ENCODE measurements around the gene RAD51B. TPM values are rescaled to one million over a fixed set of nuclear protein-coding genes. Genes with fewer than 3 reads are reported as not detected.

Gene RAD51B
- total RNA-seq, 4 donors from 2014 or later = 14.0 to 16.4 (median 14.8) TPM

DNA sequence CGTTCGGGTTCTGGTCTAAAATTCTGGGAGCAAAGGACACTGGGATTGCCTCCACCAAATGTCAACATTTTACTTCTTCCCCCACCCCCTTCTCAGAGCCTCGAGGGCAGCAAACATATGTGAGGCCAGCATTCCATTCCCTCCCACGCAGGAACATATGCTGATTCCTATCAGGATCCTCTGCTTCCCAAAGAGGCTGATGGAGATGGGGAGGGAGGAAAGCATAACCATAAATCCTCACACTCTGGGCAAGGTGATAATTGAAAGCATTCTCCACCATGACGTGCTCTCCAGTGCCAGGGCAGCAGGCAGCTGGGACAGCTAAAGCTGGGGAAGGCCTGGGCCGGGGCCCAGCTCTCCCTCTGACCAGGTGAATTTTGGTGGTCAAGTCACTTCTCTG lies 578.2 kb downstream of the RAD51B start:
- no peaks in the 10 kb centered on the region for H3K9me3 ChIP-seq
- peaks cover 25 to 67% of the 10 kb centered on the region in 2 donors for H3K4me1 ChIP-seq
- no peak for DNase-seq
- 64 to 81% methylated on average over 6 of the region's 6 CpGs for WGBS, 2 donors
- no peak overlapping the region for H3K4me3 ChIP-seq (replicated peaks in 1 of 3)
- intact Hi-C loops (cut with DNase I) = no loop called here
- TF ChIP-seq, protein P1, sequence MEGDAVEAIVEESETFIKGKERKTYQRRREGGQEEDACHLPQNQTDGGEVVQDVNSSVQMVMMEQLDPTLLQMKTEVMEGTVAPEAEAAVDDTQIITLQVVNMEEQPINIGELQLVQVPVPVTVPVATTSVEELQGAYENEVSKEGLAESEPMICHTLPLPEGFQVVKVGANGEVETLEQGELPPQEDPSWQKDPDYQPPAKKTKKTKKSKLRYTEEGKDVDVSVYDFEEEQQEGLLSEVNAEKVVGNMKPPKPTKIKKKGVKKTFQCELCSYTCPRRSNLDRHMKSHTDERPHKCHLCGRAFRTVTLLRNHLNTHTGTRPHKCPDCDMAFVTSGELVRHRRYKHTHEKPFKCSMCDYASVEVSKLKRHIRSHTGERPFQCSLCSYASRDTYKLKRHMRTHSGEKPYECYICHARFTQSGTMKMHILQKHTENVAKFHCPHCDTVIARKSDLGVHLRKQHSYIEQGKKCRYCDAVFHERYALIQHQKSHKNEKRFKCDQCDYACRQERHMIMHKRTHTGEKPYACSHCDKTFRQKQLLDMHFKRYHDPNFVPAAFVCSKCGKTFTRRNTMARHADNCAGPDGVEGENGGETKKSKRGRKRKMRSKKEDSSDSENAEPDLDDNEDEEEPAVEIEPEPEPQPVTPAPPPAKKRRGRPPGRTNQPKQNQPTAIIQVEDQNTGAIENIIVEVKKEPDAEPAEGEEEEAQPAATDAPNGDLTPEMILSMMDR (IDR thresholded peaks at IDR 0.05) = no peak
- TF ChIP-seq POLR2A (IDR thresholded peaks at IDR 0.05) = no peak
- no peaks in the 10 kb centered on the region for H3K36me3 ChIP-seq
- no peaks in the 10 kb centered on the region for H3K27me3 ChIP-seq
- peak overlapping the region in 2 of 3 donors; percentile 15 to 22 for H3K27ac ChIP-seq

DNA sequence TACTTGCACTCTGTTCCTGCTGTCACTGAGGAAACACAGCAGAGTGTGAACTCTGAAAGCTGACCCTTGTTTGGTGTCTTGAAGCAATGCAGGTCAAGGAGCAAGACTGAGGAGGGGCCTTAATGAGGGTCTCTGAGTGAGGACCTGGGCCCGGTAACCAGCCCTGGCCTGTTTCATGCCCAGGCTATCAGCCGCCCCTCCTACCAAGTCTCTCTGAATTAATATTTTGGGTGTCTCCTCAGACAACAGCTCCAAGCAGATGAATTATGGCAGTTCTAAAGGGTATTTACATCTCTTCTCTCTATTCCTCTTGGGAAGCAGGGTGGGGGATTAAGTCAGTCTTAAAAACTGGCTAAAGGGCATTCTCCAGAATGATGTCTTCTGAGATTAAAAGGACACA lies 578.8 kb downstream of the RAD51B start:
- Histone ChIP-seq H3K4me3 (replicated peaks in 1 of 3) (no peak overlapping the region), H3K27ac (no peak overlapping the region), H3K4me1 (peaks cover 26 to 67% of the 10 kb centered on the region in 2 donors), H3K27me3 (no peaks in the 10 kb centered on the region), H3K9me3 (no peaks in the 10 kb centered on the region), H3K36me3 (no peaks in the 10 kb centered on the region)
- intact Hi-C loops (cut with DNase I) = no loop called here
- TF ChIP-seq POLR2A (IDR thresholded peaks at IDR 0.05) = no peak
- TF ChIP-seq, protein P1 (IDR thresholded peaks at IDR 0.05) = no peak
- no peak for DNase-seq
- 90 to 95% methylated on average over 2 of the region's 2 CpGs for WGBS, 2 donors

DNA sequence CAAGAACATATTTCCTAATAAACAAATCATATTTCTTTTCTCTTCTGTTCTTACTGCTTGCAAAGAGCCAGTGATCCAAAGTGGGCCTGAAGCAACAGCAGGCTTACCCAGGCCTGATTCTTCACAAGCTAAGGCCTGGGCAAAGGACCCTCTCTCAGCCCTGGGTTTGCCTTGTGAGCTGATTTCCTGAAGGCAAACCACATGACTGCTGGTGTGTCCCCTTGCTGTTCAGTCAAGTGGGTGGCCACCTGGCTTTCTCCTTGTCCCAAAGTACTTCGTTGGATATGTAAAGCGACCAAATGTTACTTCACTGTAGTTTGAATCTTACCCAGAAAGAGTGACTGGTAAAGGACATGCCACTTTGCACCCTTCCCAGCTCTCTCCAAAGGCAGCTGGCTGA lies 580.4 kb downstream of the RAD51B start:
- WGBS, 2 donors = 75% methylated on average over 2 of the region's 2 CpGs; no CpG with 5 or more reads in 1 of the 2 donors
- Histone ChIP-seq H3K36me3 (no peaks in the 10 kb centered on the region), H3K27me3 (no peaks in the 10 kb centered on the region), H3K4me3 (replicated peaks in 1 of 3) (no peak overlapping the region), H3K4me1 (peaks cover 41 to 69% of the 10 kb centered on the region in 2 donors), H3K9me3 (no peaks in the 10 kb centered on the region), H3K27ac (peak overlapping the region in 1 of 3 donors; percentile 4)
- TF ChIP-seq POLR2A (IDR thresholded peaks at IDR 0.05) = no peak
- TF ChIP-seq, protein P1 (IDR thresholded peaks at IDR 0.05) = no peak
- intact Hi-C loops (cut with DNase I) = no loop called here
- no peak for DNase-seq

DNA sequence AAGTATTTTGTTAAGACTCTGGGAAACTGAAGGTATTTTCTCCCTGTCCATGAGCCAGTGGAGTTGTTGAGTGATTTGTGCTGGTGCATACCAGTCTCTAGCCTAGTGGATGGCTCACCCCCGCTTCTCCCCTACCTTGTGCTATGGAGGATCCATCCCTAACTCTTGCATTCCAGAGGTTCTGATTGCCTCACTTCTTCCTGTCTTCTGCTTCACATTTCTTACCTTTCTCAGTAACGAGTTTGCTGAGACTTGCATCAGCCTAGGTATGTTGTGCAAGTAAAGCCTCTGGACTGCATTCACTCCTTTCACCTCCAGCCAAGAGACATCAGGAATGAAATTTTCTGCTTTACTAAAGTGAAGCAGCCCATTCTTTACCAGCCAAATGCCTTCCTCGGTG lies 581.7 kb downstream of the RAD51B start:
- WGBS, 2 donors = 86 to 92% methylated on average over 3 of the region's 3 CpGs
- Histone ChIP-seq H3K27me3 (no peaks in the 10 kb centered on the region), H3K4me3 (replicated peaks in 1 of 3) (no peak overlapping the region), H3K4me1 (peaks cover 41 to 68% of the 10 kb centered on the region in 2 donors), H3K36me3 (no peaks in the 10 kb centered on the region), H3K27ac (no peak overlapping the region), H3K9me3 (no peaks in the 10 kb centered on the region)
- TF ChIP-seq, protein P1 (IDR thresholded peaks at IDR 0.05) = no peak
- no peak for TF ChIP-seq POLR2A (IDR thresholded peaks at IDR 0.05)
- DNase-seq = no peak
- intact Hi-C loops (cut with DNase I) = no loop called here

DNA sequence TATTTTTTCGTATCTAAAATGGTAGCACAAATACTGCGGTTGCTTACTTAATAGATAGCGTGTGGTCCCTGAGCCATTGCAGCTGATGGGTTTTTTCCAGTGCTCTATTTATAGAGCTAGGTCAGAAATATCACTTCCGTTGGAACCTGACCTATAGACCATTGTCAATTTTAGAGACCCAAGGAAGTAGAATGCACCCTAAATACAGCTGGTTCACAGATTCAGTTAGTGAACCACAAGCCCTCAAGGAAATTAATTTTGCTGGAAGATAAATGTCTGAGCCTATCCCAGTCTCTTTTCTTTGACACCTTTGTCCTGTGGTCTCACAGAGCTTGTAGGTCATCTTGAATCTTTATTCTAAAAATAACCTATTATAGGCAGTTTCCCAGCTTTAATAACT lies 582.3 kb downstream of the RAD51B start:
- Histone ChIP-seq H3K27ac (no peak overlapping the region), H3K36me3 (no peaks in the 10 kb centered on the region), H3K4me1 (peaks cover 41 to 66% of the 10 kb centered on the region in 2 donors), H3K4me3 (replicated peaks in 1 of 3) (no peak overlapping the region), H3K9me3 (no peaks in the 10 kb centered on the region), H3K27me3 (no peaks in the 10 kb centered on the region)
- no peak for TF ChIP-seq POLR2A (IDR thresholded peaks at IDR 0.05)
- TF ChIP-seq, protein P1 (IDR thresholded peaks at IDR 0.05) = no peak
- WGBS, 2 donors = 85 to 89% methylated on average over 4 of the region's 4 CpGs
- intact Hi-C loops (cut with DNase I) = no loop called here
- no peak for DNase-seq

All from thyroid gland (tissue), 4 donors.